Suprapubic skin (tissue), 3 donors: ENCODE measurements around the gene CR1L.
"Not testable (repeated sequence)": the region's sequence is repeated elsewhere in the genome, so short reads cannot be mapped to it uniquely, and the experiment has no call there.

Source experiments
- CTCF ChIP-seq, 2 donors: fragments of 200-600 bp in 1 of 2; fragments of 450-650 bp in 1 of 2; sonication (generic) in 1 of 2; IDR thresholded peaks; one replicate each; pipeline ENCODE4 v1.5.1; 2016 to 2019; ENCODE audit warnings: antibody characterized with exemption in 2 of 2, mild to moderate bottlenecking in 1 of 2, moderate library complexity in 1 of 2
- EP300 ChIP-seq: sonication (generic); formaldehyde crosslinking; IDR thresholded peaks from one replicate; pipeline ENCODE4 v1.6.1; 2017; ENCODE audit warnings: antibody characterized with exemption
- POLR2A ChIP-seq, 2 donors: fragments of 450-650 bp; IDR thresholded peaks; one replicate each; pipeline ENCODE4 v1.6.1; 2017; ENCODE audit warnings: antibody characterized with exemption in 2 of 2, mild to moderate bottlenecking in 2 of 2, moderate library complexity in 2 of 2

GRCh38 chr1:207770514-207770913 is 125.6 kb downstream of the CR1L start:
- TF ChIP-seq CTCF (IDR thresholded peaks at IDR 0.05); POLR2A (IDR thresholded peaks at IDR 0.05); EP300: not testable (repeated sequence)
